IPS-18c (cell line): ENCODE data around the gene NLRP6.

ENCODE experiments used
- H3K4me3 ChIP-seq: 2 replicates; pipeline ENCODE4 v1.7.0; 2013; ENCODE audit warnings: low read depth, mild to moderate bottlenecking, low read length, moderate library complexity; ENCODE audit not compliant: insufficient read depth
- H3K9me3 ChIP-seq: one replicate; pipeline ENCODE4 v1.6.1; 2013; ENCODE audit warnings: mild to moderate bottlenecking, low read length, moderate library complexity; ENCODE audit not compliant: control insufficient read depth, insufficient read depth

NLRP6 gene

GRCh38 chr11:287821-288477 lies 9.7 kb downstream of the NLRP6 start:
- H3K9me3 ChIP-seq = peaks cover 2% of the 10 kb centered on the region
- peak overlapping the region; percentile 58 for H3K4me3 ChIP-seq

GRCh38 chr11:288478-289397 lies 10.5 kb downstream of the NLRP6 start, which contains the start of gene PGGHG:
Gene PGGHG, plus strand, starts transcription at chr11:289126. Its CDS starts 691 bp downstream, at chr11:289817.
- H3K4me3 ChIP-seq = peak within 1 kb of the TSS; percentile 58
- peaks cover 2% of the 10 kb centered on the region for H3K9me3 ChIP-seq

- Histone ChIP-seq H3K4me3 (peak overlapping the region; percentile 24; the same call in 1 of the 2 replicates), H3K9me3 (peaks cover 2% of the 10 kb centered on the region)
These were observed 11.1 kb downstream of the NLRP6 start for GRCh38 chr11:289398-289711.

- H3K4me3 ChIP-seq = peak overlapping the region; percentile 24; the same call in 1 of the 2 replicates
- peaks cover 2% of the 10 kb centered on the region for H3K9me3 ChIP-seq
These were observed 11.8 kb downstream of the NLRP6 start for GRCh38 chr11:289712-290620.

GRCh38 chr11:290621-291231 lies 12.5 kb downstream of the NLRP6 start:
- Histone ChIP-seq H3K9me3 (peaks cover 2% of the 10 kb centered on the region), H3K4me3 (0 out of 2 replicates have a peak overlapping the region, but pooled peaks have one; percentile 6)

- Histone ChIP-seq H3K9me3 (peaks cover 2% of the 10 kb centered on the region), H3K4me3 (0 out of 2 replicates have a peak overlapping the region, but pooled peaks have one; percentile 6)
These were observed 13.3 kb downstream of the NLRP6 start for GRCh38 chr11:291281-292210.

- no peak overlapping the region for H3K4me3 ChIP-seq
- peaks cover 2% of the 10 kb centered on the region for H3K9me3 ChIP-seq
These were observed 14.3 kb downstream of the NLRP6 start for GRCh38 chr11:292211-293121.

- Histone ChIP-seq H3K9me3 (peaks cover 2% of the 10 kb centered on the region), H3K4me3 (no peak overlapping the region)
These were observed 15.2 kb downstream of the NLRP6 start for GRCh38 chr11:293271-293851.

GRCh38 chr11:293852-294661 lies 15.8 kb downstream of the NLRP6 start:
- Histone ChIP-seq H3K9me3 (peaks cover 2% of the 10 kb centered on the region), H3K4me3 (no peak overlapping the region)

GRCh38 chr11:294780-295179 lies 16.6 kb downstream of the NLRP6 start:
- Histone ChIP-seq H3K9me3 (peaks cover 2% of the 10 kb centered on the region), H3K4me3 (no peak overlapping the region)

GRCh38 chr11:295351-296170 lies 17.4 kb downstream of the NLRP6 start:
- Histone ChIP-seq H3K9me3 (peaks cover 2% of the 10 kb centered on the region), H3K4me3 (no peak overlapping the region)

- no peak overlapping the region for H3K4me3 ChIP-seq
- peaks cover 2% of the 10 kb centered on the region for H3K9me3 ChIP-seq
These were observed 18.2 kb downstream of the NLRP6 start for GRCh38 chr11:296171-297050.
